ENCODE measurements around the gene YPEL3. TPM values are rescaled to one million over a fixed set of nuclear protein-coding genes. Genes with fewer than 3 reads are reported as not detected.

The YPEL3 gene
- polyA plus RNA-seq, 1 donor from 2014 or later, result 76.9 TPM

- Histone ChIP-seq H3F3A (ENCODE audit: insufficient read depth, low read length, poor library complexity, severe bottlenecking) (no peaks in the 10 kb centered on the region), H3K4me3 (ENCODE audit: low read length) (no peak overlapping the region), H3K79me2 (replicated peaks; ENCODE audit: insufficient read depth, low read length) (peaks cover 10% of the 10 kb centered on the region), H3K36me3 (ENCODE audit: insufficient read depth, low read length) (no peaks in the 10 kb centered on the region), H3K4me2 (ENCODE audit: low read length) (no peak overlapping the region), H2AFZ (ENCODE audit: low read depth, low read length) (no peak overlapping the region), H3K27ac (ENCODE audit: low read length) (no peak overlapping the region), H4K20me1 (ENCODE audit: insufficient read depth) (no peaks in the 10 kb centered on the region), H3K27me3 (ENCODE audit: insufficient read depth, low read depth, low read length) (no peaks in the 10 kb centered on the region), H3K9ac (ENCODE audit: low read length) (no peak overlapping the region), H3K9me3 (ENCODE audit: low read length) (no peaks in the 10 kb centered on the region), H3K9me2 (ENCODE audit: insufficient read depth, low read length) (no peaks in the 10 kb centered on the region)
- no peak for TF ChIP-seq TAF1 (IDR thresholded peaks at IDR 0.05; ENCODE audit: low read depth)
- TF ChIP-seq REST (IDR thresholded peaks at IDR 0.05; ENCODE audit: borderline replicate concordance), result no peak
- no peak for TF ChIP-seq CTCF (IDR thresholded peaks at IDR 0.05; ENCODE audit: poor library complexity, severe bottlenecking)
Measured at GRCh38 chr16:30051518-30051917, 44.5 kb downstream of the YPEL3 start.

GRCh38 chr16:30049871-30050270 is 46.1 kb downstream of the YPEL3 start:
- H3K9me3 ChIP-seq (ENCODE audit: low read length), result no peaks in the 10 kb centered on the region
- H3K9me2 ChIP-seq (ENCODE audit: insufficient read depth, low read length), result no peaks in the 10 kb centered on the region
- H3K9ac ChIP-seq (ENCODE audit: low read length), result no peak overlapping the region
- no peak overlapping the region for H3K27ac ChIP-seq (ENCODE audit: low read length)
- no peak overlapping the region for H3K4me3 ChIP-seq (ENCODE audit: low read length)
- H4K20me1 ChIP-seq (ENCODE audit: insufficient read depth), result no peaks in the 10 kb centered on the region
- no peaks in the 10 kb centered on the region for H3K36me3 ChIP-seq (ENCODE audit: insufficient read depth, low read length)
- no peaks in the 10 kb centered on the region for H3K27me3 ChIP-seq (ENCODE audit: insufficient read depth, low read depth, low read length)
- H3K79me2 ChIP-seq (replicated peaks; ENCODE audit: insufficient read depth, low read length), result peaks cover 10% of the 10 kb centered on the region
- no peaks in the 10 kb centered on the region for H3F3A ChIP-seq (ENCODE audit: insufficient read depth, low read length, poor library complexity, severe bottlenecking)
- no peak overlapping the region for H2AFZ ChIP-seq (ENCODE audit: low read depth, low read length)
- H3K4me2 ChIP-seq (ENCODE audit: low read length), result no peak overlapping the region
- TF ChIP-seq SMC3 (conservative IDR thresholded peaks at IDR 0.05; ENCODE audit: poor library complexity) (no peak), REST (IDR thresholded peaks at IDR 0.05; ENCODE audit: borderline replicate concordance) (no peak), TAF1 (IDR thresholded peaks at IDR 0.05; ENCODE audit: low read depth) (no peak), POLR2AphosphoS5 (IDR thresholded peaks at IDR 0.05) (no peak), CTCF (IDR thresholded peaks at IDR 0.05; ENCODE audit: poor library complexity, severe bottlenecking) (no peak), RAD21 (conservative IDR thresholded peaks at IDR 0.05) (no peak), EZH2 (IDR thresholded peaks at IDR 0.05; ENCODE audit: borderline replicate concordance, insufficient read depth, low read length, poor library complexity, severe bottlenecking) (no peak), MXI1 (conservative IDR thresholded peaks at IDR 0.05; ENCODE audit: poor library complexity, severe bottlenecking) (no peak), EP300 (conservative IDR thresholded peaks at IDR 0.05; ENCODE audit: poor library complexity, severe bottlenecking) (no peak)

All from neural cell (in vitro differentiated cells).